HG02840 (cell line): Measurements from ENCODE around the gene METTL16.
"Not testable (repeated sequence)": the region's sequence is repeated elsewhere in the genome, so short reads cannot be mapped to it uniquely, and the experiment has no call there.

Experiments
- ATAC-seq: cut with Tn5 transposase; IDR thresholded peaks from one replicate; pipeline ENCODE4 v1.9.1; 2021; ENCODE audit warnings: mild to moderate bottlenecking, moderate library complexity, moderate number of reproducible peaks; ENCODE audit not compliant: unreplicated experiment, low FRiP score

The METTL16 gene, protein sequence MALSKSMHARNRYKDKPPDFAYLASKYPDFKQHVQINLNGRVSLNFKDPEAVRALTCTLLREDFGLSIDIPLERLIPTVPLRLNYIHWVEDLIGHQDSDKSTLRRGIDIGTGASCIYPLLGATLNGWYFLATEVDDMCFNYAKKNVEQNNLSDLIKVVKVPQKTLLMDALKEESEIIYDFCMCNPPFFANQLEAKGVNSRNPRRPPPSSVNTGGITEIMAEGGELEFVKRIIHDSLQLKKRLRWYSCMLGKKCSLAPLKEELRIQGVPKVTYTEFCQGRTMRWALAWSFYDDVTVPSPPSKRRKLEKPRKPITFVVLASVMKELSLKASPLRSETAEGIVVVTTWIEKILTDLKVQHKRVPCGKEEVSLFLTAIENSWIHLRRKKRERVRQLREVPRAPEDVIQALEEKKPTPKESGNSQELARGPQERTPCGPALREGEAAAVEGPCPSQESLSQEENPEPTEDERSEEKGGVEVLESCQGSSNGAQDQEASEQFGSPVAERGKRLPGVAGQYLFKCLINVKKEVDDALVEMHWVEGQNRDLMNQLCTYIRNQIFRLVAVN

DNA sequence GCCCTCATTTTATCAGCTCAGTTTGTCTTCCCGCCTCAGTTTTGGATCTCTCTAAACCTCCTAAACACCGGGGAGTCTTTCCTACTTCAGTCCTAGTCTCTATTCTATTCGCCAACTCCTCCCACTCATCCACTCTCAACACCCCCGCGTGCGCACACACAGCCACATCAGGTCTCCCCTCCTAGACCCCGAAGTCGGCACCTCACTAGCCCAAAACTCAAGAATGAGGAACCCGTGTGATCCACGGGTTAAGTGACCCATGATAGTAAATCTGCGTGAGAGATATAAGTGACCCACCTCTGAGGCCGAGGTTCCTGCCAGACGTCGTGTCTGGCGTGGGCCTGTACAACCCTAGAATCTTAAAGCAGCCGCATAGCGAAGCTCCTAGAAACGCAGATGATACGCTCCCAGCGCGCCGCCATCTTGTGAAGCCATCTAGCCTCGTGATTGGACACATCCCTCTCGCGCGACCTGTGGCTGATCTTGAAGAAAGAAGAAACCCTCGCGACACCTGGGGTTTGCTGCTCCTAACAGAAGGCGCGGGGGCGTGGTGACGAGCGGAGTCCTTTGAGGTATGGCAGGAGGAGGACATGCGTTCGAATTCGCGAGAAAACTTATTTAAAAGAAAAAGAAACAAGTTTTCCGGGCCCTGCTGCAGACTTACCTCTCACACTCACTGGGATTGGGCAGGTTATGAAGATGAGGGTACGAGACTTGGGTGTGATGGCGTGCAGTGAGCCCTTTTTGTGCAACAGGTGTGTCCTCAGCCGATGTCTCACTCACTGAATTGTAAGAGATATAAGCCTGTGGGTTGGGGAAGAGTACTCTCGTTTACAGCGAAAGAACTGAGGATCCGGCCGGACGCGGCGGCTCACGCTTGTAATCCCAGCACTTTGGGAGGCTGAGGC lies at the start of gene METTL16:
TSS of gene METTL16 (minus strand) at position 427 of the 908 bp plus-strand sequence. CDS start 9,557 bp downstream, outside the sequence.
- peak; percentile 97 for ATAC-seq

DNA sequence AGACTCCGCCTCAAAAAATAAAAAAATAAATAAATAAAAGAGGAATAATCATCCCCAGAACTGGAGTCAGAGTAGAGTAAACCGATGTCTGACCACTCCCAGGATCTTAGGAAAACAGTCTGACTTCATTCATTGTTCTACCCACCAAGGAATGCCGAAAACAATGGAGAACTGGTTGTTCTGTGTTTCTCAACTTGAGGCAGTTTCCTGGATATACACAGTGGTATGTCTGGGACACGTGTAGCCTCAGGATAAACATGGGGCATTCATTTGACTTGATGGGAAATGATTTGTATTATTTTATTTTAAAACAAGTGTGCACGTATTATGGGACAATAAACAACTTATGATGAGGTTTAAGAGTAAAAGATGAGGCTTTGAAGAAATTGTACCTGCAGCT lies 49.0 kb upstream of the METTL16 start:
- ATAC-seq: no peak

DNA sequence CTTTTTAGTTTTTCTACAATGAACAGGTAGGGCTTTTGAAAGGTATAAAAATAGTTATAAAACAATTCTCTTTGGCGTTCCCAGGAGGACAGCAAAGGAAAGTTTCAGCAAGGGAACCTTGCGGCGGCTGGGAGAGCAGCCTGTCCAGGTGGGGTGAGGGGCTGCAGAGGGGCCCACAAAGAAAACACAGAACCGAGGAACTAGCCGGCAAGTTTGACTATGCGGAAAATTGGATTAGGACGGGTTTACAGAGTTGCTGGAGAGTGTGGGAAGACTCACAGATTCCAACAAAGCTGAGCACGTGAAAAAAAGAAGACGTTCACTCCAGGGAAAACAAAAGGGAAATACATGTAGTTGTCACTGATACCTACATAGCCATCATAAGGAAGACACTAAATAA lies 40.2 kb upstream of the METTL16 start:
- ATAC-seq: no peak

DNA sequence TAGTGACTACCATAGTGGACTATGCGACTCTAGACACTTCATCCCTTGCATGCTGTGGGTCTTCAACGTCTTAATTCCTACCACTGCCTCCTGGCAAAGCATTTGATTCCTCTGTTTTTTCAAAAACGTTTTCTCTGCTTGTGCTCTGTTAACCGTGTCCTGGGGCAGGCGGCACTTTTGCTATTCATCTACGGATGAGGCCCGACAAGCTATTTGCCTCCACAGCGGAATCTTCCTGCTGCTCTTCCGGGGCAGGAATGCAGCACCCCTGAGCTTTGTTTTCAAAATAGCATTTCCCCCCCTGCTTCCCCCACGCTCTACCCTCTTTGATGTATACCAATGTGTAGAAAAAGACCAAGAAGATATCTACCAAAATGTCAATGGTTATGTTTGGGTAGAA lies 39.8 kb upstream of the METTL16 start:
- ATAC-seq: no peak

DNA sequence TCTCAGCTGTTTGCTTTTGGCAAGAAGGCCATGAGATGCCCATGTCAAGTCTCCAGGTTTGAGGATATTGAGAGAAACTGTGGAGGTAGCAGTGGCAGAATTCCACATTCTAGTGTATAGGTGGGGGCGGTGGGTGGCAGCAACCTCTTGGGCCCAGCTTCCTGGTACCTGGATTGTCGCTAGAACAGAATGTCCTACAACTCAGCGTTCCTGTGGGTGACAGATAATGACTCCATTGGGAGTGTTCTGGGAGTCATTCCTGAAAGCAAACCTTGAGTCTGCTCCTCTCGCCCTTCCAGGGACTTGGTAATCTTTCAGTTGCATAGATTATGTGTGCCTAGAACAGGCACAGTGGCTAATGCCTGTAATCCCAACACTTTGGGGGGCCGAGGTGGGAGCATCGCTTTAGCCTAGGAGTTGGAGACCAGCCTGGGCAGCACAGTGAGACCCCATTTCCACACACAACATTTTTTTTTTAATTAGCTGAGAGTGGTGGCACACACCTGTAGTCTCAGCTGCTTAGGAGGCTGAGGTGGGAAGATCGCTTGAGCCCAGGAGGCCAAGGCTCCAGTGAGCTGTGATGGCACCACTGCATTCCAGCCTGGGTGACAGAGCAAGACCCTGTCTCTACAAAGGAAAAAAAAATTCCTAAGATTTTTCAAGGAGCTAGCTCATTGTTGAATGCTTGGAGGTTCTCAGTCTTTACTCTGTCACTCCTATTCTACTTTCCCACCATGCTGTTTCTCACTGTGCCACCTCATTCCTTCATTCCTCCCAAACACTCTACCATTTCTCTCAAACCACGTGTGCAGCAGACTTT lies 37.9 kb upstream of the METTL16 start:
- no peak for ATAC-seq

DNA sequence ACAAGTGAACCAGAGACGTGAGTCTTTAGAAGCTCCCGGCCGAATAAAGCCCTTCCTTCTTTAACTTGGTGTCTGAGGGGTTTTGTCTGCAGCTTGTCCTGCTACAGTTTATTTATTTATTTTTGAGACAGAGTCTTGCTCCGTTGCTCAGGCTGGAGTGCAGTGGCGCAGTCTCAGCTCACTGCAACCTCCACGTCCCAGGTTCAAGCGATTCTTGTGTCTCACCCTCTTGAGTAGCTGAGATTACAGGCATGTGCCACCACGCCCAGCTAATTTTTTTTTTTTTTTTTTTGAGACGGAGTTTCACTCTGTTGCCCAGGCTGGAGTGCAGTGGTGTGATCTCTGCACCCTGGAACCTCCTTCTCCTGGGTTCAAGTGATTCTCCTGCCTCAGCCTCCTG lies 36.3 kb upstream of the METTL16 start:
- not testable (repeated sequence) for ATAC-seq

DNA sequence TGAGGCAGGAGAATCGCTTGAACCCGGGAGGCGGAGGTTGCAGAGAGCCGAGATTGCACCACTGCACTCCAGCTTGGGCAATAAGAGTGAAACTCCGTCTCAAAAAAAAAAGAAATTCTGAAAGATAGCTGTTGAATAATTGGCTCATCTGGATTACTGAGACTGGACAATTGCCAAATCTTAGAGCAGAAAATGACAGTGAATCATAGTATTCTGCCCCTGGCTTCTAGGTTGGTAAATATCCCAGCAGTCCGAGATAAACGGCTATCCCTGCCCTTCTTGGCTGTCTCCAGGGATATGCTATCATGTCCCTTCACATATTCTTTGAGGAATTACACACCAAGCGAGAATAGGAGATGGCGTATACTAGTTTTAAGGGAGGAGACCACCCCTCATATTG lies 35.5 kb upstream of the METTL16 start:
- ATAC-seq: no peak

DNA sequence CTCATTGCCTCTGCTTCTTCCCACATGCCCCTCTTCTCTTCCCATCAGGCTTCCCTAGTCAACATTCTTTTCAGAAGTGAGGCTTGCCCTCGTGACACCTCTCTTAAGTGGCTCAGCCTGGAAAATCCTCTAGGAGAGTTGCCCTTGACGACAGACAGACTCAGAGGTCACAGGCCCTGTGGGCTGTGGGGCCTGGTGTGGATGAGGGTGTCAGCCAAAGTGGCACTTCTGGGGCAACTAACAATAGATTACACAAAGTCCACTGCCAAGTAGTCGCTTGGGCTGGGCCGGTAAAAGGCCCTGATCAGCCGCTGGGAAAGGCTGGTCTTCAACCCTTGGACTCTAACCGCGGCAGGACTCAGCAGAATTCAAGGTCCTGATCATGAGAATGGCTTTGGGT lies 33.7 kb upstream of the METTL16 start:
- ATAC-seq: no peak

DNA sequence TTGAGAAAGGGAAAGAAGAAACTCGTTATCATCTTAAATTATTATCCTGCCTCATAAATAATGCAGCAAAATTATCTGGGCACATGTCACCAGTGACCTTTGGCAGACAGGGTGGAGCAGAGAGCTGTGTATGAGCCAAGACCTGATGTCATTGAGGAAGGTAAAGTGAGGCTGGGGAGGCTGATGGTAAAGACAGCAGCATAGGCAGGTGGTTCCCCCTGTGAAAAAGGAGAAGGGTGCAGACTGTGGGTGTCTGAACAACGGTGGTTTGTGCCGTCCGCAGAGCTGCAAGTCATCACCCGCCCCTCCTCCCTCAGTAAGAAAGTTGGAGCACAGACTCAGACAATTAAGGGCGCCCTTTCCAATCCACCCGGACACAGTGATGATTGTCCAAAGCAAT lies 30.8 kb upstream of the METTL16 start:
- no peak for ATAC-seq

DNA sequence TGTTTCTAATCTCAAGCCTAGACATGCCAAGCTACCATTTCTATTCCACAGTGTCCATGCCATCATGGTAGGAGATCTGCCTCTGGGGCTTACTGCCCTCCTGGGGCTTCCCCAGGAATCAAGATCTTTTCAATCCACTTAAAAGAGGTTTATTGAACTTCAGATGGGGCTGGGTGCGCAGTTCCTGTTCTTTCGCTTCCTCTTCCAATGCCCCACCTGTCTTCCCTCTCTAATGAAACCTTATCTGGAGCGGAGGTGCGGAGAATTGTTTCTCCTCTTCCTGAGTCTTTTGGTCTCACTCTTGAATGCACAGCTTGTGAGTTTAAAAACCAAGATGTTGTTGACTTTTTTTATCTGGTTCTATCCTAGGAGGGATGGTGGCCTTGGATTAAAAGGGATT lies 30.4 kb upstream of the METTL16 start:
- ATAC-seq: no peak

DNA sequence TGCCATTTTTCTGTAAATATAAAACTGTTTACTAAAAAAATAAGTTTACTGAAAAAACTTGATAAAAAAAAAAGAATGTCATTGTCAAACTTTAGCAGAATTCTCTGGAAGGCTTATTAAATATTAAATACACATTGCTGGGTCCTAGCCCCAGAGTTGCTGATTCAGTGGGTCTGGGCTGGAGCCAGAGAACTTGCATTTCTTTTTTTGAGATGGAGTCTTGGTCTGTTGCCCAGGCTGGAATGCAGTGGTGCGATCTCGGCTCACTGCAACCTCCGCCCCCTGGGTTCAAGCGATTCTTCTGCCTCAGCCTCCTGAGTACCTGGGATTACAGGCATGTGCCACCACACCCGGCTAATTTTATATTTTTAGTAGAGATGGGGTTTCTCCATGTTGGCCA lies 25.9 kb upstream of the METTL16 start:
- not testable (repeated sequence) for ATAC-seq

DNA sequence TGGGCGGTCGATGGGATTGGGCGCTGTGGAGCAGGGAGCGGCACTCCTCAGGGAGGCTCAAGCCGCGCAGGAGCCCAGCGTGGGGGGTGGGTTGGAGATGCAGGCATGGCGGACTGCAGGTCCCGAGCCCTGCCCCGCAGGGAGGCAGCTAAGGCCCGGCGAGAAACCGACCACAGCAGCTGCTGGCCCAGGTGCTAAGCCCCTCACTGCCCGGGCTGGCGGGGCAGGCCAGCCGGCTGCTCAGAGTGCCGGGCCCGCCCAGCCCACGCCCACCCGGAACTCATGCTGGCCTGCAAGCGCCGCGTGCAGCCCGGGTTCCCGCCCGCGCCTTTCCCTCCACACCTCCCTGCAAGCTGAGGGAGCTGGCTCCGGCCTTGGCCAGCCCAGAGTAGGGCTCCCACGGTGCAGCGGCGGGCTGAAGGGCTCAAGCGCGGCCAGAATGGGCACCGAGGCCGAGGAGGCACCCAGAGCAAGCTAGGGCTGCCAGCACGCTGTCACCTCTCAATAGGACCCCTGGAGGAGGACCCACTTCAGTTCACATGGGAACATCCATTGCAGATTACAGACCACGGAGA lies 20.5 kb upstream of the METTL16 start:
- ATAC-seq: no peak

DNA sequence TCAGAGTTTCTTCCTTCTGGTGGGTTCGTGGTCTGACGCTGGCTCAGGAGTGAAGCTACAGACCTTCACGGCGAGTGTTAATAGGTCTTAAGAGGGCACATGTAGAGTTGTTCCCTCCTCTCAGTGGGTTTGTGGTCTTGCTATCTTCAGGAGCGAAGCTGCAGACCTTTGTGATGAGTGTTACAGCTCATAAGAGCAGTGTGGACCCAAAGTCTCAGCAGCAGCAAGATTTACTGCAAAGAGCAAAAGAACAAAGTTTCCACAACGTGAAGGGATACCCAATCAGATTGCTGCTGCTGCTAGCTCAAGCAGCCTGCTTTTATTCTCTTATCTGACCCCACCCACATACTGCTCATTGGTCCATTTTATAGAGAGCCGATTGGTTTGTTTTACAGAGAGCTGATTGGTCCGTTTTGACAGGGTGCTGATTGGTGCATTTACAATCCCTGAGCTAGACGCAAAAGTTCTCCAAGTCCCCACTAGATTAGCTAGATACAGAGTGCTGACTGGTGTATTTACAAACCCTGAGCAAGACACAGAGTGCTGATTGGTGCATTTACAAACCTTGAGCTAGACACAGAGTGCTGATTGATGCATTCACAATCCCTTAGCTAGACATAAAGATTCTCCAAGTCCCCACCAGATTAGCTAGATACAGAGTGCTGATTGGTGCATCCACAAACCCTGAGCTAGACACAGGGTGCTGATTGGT lies 19.7 kb upstream of the METTL16 start:
- not testable (repeated sequence) for ATAC-seq

DNA sequence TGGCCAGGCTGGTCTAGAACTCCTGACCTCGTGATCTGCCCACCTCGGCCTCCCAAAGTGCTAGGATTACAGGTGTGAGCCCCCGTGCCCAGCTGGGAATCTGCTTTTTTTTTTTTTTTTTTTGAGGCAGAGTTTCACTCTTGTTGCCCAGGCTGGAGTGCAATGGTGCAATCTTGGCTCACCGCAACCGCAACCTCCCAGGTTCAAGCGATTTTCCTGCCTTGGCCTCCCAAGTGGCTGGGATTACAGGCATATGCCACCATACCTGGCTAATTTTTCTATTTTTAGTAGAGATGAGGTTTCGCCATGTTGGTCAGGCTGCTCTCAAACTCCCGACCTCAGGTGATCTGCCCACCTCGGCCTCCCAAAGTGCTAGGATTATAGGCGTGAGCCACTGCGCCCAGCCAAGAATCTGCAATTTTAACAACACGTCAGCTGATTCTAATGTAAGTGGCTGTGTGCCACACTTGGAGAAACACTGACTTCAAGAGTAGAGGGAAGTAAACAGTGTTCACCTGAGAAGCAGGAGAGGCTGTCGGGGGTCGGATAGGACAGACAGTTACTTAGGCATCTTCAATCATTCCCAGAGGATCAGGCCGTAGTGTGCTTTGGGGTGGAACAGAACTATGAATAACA lies 10.2 kb upstream of the METTL16 start:
- not testable (repeated sequence) for ATAC-seq

DNA sequence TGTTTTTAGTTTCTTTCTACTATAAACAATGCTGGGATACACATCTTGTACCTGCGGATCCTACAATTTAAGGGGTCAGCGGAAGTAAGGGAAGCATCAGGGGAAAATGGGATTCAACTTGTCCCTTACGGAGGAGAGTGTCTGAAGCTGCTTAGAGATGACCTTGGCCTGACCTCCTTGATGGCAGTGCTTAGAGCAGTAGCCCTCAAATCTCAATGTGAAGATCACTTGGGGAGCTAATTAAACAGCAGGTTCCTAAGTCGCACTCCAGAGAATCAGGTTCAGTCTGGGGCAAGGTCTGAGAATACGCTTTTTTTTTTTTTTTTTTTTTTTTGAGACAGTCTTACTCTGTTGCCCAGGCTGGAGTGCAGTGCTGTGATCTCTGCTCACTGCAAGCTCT lies 9.6 kb upstream of the METTL16 start:
- ATAC-seq: no peak

DNA sequence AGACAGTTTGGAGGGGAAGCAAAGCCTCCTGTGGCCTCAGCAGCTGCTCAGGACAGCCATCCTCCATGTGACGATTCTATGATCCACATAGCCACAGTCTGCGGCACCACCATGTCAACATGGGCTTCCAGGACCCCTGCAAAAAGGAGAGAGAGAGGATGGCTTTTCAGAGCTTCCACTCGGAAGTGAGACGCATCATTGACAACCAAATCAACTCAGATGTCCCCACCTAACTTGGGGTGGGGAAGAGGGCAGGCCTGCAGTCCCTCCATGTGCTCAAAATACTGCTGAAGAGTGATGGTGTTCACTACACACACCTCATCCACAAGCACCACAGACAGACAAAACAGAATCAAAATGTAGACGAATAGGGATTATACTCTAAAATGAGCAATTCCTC lies 5.9 kb upstream of the METTL16 start:
- no peak for ATAC-seq

DNA sequence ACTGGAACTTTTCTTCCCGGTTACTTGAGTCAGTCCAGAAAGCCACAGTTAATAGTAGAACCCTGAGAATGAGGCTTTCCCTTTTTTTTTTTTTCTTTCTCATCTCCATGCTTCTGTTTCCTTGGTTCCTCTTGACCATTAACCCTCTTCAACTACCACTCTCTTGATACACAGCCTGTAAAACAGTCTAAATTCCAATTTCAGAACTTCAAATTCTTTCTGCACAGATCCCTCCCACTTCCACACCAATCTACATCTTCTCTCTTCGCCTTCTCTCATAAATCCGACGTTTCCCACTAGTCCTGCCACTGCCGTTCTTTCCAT lies 588 bp downstream of the METTL16 start:
- ATAC-seq: no peak

DNA sequence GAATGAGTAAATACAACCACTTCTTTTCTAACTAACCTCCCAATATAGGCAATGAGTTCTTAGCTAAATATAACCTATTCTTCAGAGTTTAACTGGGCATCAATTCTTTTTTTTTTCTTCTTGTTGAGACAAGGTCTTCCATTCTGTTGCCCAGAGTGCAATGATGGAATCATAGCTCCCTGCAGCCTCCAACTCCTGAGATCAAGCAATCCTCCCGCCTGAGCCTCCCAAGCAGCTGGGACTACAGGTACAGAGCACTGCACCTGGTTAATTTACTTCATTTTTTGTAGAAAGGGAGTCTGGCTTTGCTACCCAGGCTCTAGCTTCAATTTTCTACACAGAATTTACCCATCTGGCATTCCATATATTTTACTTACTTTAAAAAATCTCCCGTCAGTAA lies 1.1 kb downstream of the METTL16 start:
- ATAC-seq: no peak

DNA sequence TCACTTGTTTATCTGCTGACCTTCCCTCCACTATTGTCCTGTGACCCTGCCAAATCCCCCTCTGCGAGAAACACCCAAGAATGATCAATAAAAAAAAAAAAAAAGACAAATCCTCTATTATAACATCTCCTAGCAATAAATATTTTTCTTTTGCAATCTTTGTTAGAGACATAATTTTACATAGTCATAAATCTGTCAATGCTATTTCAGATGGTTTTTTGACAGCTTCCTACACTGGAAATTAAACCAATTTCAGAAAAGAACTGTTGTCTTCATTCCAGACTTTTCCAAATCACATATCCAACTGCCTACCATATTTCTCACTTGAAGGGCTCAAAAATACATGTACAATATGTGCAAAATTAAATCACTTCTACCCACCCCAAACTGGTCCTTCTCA lies 3.7 kb downstream of the METTL16 start:
- ATAC-seq: no peak
